ENCODE measurements around the gene IAH1.

IAH1 gene

GRCh38 chr2:9535177-9535576, 60.8 kb downstream of the IAH1 start:
- no peak overlapping the region for H3K4me2 ChIP-seq
- no peak overlapping the region for H3K27ac ChIP-seq
- H3K79me2 ChIP-seq (ENCODE audit: insufficient read depth, low read depth): no peaks in the 10 kb centered on the region
- no peaks in the 10 kb centered on the region for H3K27me3 ChIP-seq (ENCODE audit: insufficient read depth, low read depth)
- no peak overlapping the region for H3K4me3 ChIP-seq (IDR thresholded peaks at IDR 0.05; ENCODE audit: insufficient read depth, low read depth, low read length)
- no peak overlapping the region for H2AFZ ChIP-seq (ENCODE audit: low read depth)
- no peaks in the 10 kb centered on the region for H3K36me3 ChIP-seq (ENCODE audit: insufficient read depth)
- H3K9ac ChIP-seq: no peak overlapping the region
- TF ChIP-seq CTCF (conservative IDR thresholded peaks at IDR 0.05; ENCODE audit: low read depth, low read length): no peak
- peaks cover 9% of the 10 kb centered on the region for H3K4me1 ChIP-seq (ENCODE audit: low read depth, poor library complexity, severe bottlenecking)
- no peaks in the 10 kb centered on the region for H4K20me1 ChIP-seq (ENCODE audit: insufficient read depth)

DNA sequence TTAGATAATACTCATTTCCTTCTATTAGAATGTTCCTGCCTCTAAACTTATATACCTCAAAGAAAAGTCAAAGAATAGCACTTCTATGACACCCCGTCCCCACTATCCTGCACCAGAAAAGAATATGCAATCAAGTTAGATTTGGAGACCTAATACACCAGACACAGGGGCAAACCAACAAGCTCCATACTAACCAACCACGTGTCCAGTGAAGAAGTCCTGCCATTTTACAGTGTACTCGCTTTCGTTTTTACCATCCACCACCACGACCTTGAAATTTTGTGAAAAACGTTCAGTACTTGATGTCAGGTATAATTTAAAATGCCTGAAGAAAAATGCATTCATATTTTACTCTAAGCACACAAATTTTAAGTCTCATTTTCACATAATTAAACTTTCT, 62.2 kb downstream of the IAH1 start:
- no peak overlapping the region for H3K4me3 ChIP-seq (IDR thresholded peaks at IDR 0.05; ENCODE audit: insufficient read depth, low read depth, low read length)
- H3K27me3 ChIP-seq (ENCODE audit: insufficient read depth, low read depth): no peaks in the 10 kb centered on the region
- peaks cover 9% of the 10 kb centered on the region for H3K4me1 ChIP-seq (ENCODE audit: low read depth, poor library complexity, severe bottlenecking)
- no peaks in the 10 kb centered on the region for H4K20me1 ChIP-seq (ENCODE audit: insufficient read depth)
- H3K36me3 ChIP-seq (ENCODE audit: insufficient read depth): no peaks in the 10 kb centered on the region
- no peak overlapping the region for H3K9ac ChIP-seq
- TF ChIP-seq CTCF (conservative IDR thresholded peaks at IDR 0.05; ENCODE audit: low read depth, low read length): no peak
- H3K27ac ChIP-seq: no peak overlapping the region
- no peaks in the 10 kb centered on the region for H3K79me2 ChIP-seq (ENCODE audit: insufficient read depth, low read depth)
- H3K4me2 ChIP-seq: no peak overlapping the region
- H2AFZ ChIP-seq (ENCODE audit: low read depth): no peak overlapping the region

DNA sequence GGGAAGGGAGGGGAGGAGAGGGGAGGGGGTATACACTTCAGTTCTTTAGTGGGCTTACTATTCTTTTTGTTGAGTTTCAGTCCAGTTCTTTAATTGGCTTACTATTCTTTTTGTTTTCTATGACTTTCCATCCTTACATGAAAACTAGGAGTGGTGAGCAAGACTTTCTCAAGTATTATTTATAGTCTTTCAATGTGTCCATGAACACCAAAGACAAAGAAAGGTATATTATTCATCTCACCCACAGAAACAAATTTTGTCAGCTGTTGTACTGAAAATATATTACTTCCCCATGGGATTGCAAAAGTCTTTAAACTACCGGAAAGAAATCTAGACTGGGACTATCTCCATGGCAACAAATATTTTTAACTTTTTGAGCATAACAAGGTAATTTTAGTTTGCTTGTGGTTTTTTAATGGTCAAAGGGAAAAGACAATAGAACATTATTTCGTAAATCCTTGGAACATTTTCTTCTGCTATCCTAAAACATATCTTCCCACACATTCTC, 63.7 kb downstream of the IAH1 start:
- Histone ChIP-seq H2AFZ (ENCODE audit: low read depth) (no peak overlapping the region), H3K79me2 (ENCODE audit: insufficient read depth, low read depth) (peaks cover 4% of the 10 kb centered on the region; the same call in 1 of the 2 replicates), H3K4me2 (no peak overlapping the region), H4K20me1 (ENCODE audit: insufficient read depth) (no peaks in the 10 kb centered on the region), H3K4me1 (ENCODE audit: low read depth, poor library complexity, severe bottlenecking) (peaks cover 9% of the 10 kb centered on the region), H3K36me3 (ENCODE audit: insufficient read depth) (no peaks in the 10 kb centered on the region), H3K27me3 (ENCODE audit: insufficient read depth, low read depth) (no peaks in the 10 kb centered on the region), H3K27ac (no peak overlapping the region), H3K4me3 (IDR thresholded peaks at IDR 0.05; ENCODE audit: insufficient read depth, low read depth, low read length) (no peak overlapping the region), H3K9ac (no peak overlapping the region)
- TF ChIP-seq CTCF (conservative IDR thresholded peaks at IDR 0.05; ENCODE audit: low read depth, low read length): no peak
